ES-I3 (cell line): ENCODE results near the gene RANBP3L.
"Not testable (repeated sequence)": the region's sequence is repeated elsewhere in the genome, so short reads cannot be mapped to it uniquely, and the experiment has no call there.

Source experiments
- H3K36me3 ChIP-seq: 2 replicates; pipeline ENCODE4 v1.6.1; 2013; ENCODE audit warnings: mild to moderate bottlenecking, low read length, control low read depth, moderate library complexity; ENCODE audit not compliant: insufficient read depth
- H3K4me1 ChIP-seq: 2 replicates; pipeline ENCODE4 v1.6.1; 2013; ENCODE audit warnings: mild to moderate bottlenecking, control low read depth, low read length; ENCODE audit not compliant: insufficient read depth
- H3K9ac ChIP-seq: 2 replicates; pipeline ENCODE4 v1.6.1; 2013; ENCODE audit warnings: low read depth, mild to moderate bottlenecking, low read length, moderate library complexity
- H3K9me3 ChIP-seq: 2 replicates; pipeline ENCODE4 v1.6.1; 2013; ENCODE audit warnings: mild to moderate bottlenecking, low read length, moderate library complexity; ENCODE audit not compliant: control insufficient read depth, insufficient read depth

The RANBP3L gene

GRCh38 chr5:36305571-36306326 is 4.0 kb upstream of the RANBP3L start:
- Histone ChIP-seq H3K4me1 (no peaks in the 10 kb centered on the region), H3K9me3 (no peaks in the 10 kb centered on the region), H3K9ac (no peak overlapping the region), H3K36me3 (no peaks in the 10 kb centered on the region)

GRCh38 chr5:36304095-36304805 is 2.5 kb upstream of the RANBP3L start:
- H3K9ac ChIP-seq: no peak overlapping the region
- no peaks in the 10 kb centered on the region for H3K4me1 ChIP-seq

GRCh38 chr5:36300927-36301540 is 668 bp downstream of the RANBP3L start:
- Histone ChIP-seq H3K9ac (no peak overlapping the region), H3K36me3 (no peaks in the 10 kb centered on the region), H3K4me1 (no peaks in the 10 kb centered on the region), H3K9me3 (no peaks in the 10 kb centered on the region)

More at GRCh38 chr5:36304095-36304805, 2.5 kb upstream of the RANBP3L start:
- H3K9me3 ChIP-seq: no peaks in the 10 kb centered on the region
- no peaks in the 10 kb centered on the region for H3K36me3 ChIP-seq

DNA sequence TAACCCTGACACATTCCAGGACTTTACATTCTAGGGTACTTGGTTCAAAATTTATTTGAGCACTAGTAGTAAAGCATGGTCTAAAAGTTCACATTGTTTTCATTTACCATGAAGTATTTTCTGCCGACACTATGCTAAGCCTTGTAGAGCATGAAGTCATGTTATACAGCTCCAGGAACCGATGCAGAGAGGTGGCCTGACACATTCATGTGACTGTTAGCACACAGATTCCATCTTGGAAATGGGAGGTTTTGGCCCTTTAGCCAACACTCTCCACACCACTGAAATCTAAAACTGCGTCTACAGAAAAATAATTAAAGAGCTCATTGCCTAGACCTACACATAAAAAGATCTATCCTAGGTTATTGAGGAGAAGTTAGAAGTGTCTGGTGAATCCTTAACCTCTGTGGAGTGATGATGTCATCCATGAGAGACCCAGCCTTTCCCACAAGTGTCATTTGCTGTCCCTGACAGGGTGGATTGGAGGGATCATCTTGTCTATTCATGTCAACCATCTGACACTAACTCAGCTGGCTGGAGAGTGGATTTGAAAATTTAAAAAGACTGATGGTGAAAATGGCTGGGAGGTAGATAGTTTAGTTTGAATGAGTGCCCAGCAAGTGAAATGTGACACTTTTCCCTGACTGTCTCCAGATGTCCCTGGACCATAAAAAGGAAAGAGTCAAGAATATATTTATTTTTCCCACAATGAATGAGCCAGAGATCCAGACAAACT is 1.3 kb downstream of the RANBP3L start:
- H3K9ac ChIP-seq: no peak overlapping the region
- no peaks in the 10 kb centered on the region for H3K4me1 ChIP-seq
- no peaks in the 10 kb centered on the region for H3K36me3 ChIP-seq
- no peaks in the 10 kb centered on the region for H3K9me3 ChIP-seq

GRCh38 chr5:36298552-36298951 is 3.1 kb downstream of the RANBP3L start:
- no peak overlapping the region for H3K9ac ChIP-seq
- no peaks in the 10 kb centered on the region for H3K36me3 ChIP-seq
- no peaks in the 10 kb centered on the region for H3K4me1 ChIP-seq

DNA sequence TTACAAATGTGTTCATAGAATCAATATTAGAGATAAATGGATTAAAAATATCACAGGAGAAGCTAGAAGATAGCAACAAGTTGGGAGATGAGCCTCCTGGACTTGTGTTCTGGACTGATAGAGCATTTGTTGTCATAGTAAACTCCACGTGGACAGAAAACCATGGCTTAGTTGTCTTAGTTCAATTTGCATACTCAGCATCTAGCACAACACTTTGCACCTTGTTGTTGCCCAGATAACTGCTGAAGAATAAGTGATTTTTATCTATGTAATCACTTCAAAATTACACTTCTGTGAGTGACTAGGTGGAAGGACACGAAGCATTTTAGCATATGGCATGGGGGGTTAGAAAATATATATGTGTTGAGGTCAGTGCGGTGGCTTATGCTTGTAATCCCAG is 4.0 kb downstream of the RANBP3L start:
- Histone ChIP-seq H3K36me3 (no peaks in the 10 kb centered on the region), H3K4me1 (no peaks in the 10 kb centered on the region), H3K9ac (no peak overlapping the region), H3K9me3 (no peaks in the 10 kb centered on the region)

More at GRCh38 chr5:36298552-36298951, 3.1 kb downstream of the RANBP3L start:
- no peaks in the 10 kb centered on the region for H3K9me3 ChIP-seq

- Histone ChIP-seq H3K4me1 (peaks cover 7% of the 10 kb centered on the region; the same call in 1 of the 2 replicates), H3K9ac (no peak overlapping the region), H3K9me3 (no peaks in the 10 kb centered on the region), H3K36me3 (no peaks in the 10 kb centered on the region)
Observed at GRCh38 chr5:36285837-36286615, 15.7 kb downstream of the RANBP3L start.

DNA sequence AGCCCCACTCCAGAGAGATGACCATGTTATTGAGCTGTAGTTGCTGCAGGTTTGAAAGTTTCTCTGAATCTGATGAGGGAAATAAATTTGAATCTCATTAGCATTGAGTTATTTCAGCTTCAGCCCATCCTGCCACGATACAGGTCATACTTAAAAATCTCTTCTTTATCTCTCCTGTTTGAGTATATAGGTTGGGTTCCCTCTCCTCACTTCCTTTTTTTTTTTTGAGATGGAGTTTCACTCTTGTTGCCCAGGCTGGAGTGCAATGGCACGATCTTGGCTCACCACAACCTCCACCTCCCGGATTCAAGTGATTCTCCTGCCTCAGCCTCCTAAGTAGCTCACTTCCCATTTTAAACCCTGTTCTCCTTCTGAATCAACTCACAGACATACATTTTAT is 17.9 kb downstream of the RANBP3L start:
- not testable (repeated sequence) for H3K9me3 ChIP-seq, H3K4me1 ChIP-seq, H3K9ac ChIP-seq, H3K36me3 ChIP-seq

DNA sequence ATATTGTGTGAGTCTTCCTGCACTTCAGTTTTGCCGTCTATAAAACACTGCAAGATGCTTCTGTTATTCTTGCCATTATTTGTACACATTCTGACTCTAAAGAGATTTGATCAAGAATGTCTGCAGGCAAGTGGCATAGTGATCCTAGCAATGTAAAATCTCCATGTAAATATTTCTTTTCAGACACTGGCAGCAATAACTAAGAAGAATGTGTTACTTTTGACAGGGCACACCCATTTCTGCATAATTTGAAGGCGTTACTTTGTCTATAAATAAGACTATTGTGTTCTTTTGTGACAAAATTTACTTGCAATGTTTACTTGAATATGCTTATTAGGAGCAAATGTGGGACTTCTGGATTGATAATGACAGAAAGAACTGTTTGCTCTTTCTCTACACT is 20.1 kb downstream of the RANBP3L start:
- H3K36me3 ChIP-seq: no peaks in the 10 kb centered on the region
- H3K9me3 ChIP-seq: no peaks in the 10 kb centered on the region
- H3K9ac ChIP-seq: no peak overlapping the region
- peaks cover 7% of the 10 kb centered on the region; the same call in 1 of the 2 replicates for H3K4me1 ChIP-seq

DNA sequence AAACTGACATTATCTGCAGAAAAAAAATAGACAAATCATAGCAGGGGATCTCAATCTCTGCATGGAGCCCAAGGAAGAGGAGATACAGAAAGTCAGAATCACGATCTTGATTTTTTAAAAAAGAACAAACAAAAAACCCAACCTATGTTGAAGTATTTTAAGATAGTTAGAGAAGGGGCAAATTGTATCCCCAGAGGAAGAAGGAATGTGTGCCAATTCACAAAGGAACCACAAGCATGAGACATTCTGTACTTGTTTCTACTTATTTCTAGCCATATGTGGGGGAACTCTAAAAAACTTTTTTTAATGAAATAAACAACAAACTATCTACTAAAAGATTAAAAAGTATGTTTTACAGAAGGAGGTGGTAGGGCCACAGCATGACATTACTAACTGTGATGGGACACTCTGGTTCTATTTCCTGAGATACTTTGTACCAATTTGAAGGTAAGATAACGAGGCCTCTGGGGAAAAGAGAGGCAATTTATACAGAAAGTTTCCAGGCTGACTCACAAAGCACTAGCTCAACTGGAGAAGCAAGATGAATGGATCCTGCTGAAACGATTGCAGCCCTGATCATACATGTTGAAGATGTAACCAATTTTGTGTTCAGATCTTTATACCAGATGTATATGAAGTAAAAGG is 22.5 kb downstream of the RANBP3L start:
- H3K9ac ChIP-seq: no peak overlapping the region
- no peaks in the 10 kb centered on the region for H3K9me3 ChIP-seq
- H3K4me1 ChIP-seq: peaks cover 7% of the 10 kb centered on the region; the same call in 1 of the 2 replicates
- H3K36me3 ChIP-seq: no peaks in the 10 kb centered on the region

- Histone ChIP-seq H3K4me1 (peaks cover 7% of the 10 kb centered on the region; the same call in 1 of the 2 replicates), H3K36me3 (no peaks in the 10 kb centered on the region), H3K9ac (no peak overlapping the region), H3K9me3 (no peaks in the 10 kb centered on the region)
Observed at GRCh38 chr5:36277521-36278176, 24.1 kb downstream of the RANBP3L start.

- H3K9me3 ChIP-seq: no peaks in the 10 kb centered on the region
- H3K4me1 ChIP-seq: peaks cover 7% of the 10 kb centered on the region; the same call in 1 of the 2 replicates
- no peaks in the 10 kb centered on the region for H3K36me3 ChIP-seq
- H3K9ac ChIP-seq: no peak overlapping the region
Observed at GRCh38 chr5:36276864-36277263, 24.8 kb downstream of the RANBP3L start.
